CD4-positive, alpha-beta T cell treated with Interleukin-17A for 4 hours (primary cell): ENCODE measurements around the gene CCDC82.

ENCODE experiments used
- DNase-seq: peaks from one replicate; pipeline ENCODE4 v3.0.0-alpha.2; 2020; ENCODE audit warnings: mixed read lengths

CCDC82 gene

DNA sequence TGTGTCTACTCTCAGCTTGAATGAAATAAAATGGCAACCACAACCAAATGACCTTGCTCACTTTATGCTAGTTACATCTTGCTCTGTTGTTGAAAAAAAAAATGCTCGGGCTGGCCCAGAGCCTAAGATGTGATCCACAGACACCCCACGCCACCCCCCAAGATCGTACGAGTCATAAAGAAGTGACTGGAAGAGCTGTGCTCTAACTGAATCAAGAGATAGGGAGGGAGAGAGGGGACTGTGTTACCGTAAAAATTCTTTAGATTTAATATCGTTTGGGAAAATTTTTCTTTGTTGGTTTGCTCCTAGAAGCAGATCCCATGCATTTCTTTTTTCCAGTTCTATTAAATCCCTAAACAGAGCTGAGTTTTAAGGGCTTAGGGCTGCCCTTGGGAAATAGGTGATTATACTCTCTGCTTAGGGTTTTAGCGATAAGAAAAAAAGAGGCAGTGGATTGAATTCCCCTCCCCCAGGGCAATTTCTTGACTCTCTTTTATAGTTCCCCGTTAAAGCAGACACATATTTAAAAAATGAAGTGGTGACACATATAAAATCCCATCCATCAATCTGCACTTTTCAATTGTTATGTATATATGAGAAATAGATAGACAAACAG lies 61.2 kb downstream of the CCDC82 start:
- DNase-seq = peak; percentile 19

DNA sequence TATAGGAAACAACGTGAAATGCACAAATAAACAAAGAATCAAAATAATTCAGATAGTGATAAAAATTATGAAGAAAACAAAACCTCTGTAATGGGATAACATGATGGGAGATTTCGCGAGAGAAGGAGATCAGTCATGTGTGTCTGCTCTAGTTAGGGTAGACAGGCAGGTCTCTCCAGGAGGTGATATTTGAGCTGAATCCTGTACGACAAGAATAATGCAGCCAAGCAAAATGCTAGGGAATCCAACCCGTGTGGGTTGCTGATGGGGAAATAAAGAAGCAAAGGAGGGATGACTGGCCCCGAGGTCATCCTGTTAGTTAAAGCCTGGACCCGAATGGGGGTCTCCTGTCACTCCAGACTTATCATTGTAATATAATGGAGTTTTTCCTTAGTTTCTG lies 62.8 kb downstream of the CCDC82 start:
- DNase-seq = no peak

DNA sequence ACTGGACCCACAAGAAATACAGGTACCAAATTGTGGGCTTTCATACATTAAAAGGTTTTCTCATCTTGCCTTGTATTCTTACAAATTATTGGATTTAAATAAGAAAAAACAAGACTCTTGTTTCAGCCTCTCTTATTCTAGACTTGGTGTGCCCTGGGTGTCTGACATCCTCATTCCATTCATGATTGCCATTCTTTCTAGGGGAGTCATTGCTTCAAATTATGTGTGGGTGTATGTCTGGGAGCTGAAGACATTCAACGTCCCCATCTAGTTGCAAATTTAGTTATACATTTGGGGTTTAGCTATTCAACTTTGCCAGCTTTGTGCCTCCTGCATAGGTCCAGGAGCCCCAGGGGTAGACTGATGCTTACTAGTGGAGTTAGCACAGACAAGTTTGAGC lies 64.8 kb downstream of the CCDC82 start:
- DNase-seq = no peak

DNA sequence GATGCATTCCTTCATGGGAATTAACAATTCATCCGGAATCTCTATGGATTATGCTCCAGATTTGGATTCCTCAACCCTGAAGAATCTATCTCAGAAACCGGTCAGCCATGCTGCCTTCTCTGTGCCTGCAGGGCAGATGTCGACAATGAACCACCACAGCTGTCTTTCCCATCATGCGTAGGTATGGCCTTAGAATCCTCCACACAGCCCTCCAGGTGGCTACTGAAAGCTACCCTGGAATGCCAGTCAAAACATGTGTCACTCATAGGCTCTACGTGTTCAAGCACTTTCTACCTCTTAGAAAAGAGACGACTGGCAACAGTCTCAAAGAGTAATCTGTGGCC lies 66.1 kb downstream of the CCDC82 start:
- no peak for DNase-seq

DNA sequence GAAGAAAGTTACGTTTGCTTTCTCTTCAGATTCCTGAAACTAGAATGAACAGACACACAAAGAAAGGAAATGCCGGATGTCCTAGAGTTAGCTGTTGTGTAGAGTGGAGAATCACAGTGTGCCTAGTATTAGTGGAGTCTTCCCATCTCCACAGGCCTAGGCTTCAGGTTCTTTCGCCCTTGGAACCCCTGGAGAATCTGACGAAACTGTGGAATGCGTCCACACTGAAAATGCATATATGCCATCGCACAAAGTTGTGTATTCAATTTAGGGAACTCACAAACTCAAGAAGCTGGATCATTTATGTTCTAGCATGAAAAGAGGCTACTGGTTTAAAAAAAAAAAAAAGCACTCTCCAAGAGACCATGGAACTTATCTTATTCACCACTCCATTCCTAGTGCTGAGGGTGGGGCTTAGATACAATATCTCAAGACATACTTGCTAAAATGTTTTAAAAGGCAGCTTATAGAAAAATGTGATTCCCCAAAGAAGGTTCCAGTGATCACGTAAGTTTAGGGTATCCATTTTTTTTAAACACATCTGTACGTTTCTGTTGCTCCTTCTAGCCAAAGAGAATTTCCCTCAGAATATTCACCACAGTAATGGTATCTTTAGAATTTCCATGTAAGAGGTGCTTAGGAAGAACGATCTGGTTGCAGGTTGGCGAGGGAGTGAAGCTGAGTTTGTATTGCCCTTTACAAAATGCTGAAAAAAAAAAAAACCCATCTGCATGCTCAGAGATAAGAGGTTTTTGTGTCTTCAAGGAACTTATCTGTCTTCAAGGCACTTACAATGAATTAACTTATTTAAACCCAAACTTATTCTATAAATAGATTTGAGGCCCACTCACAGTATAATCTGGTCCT lies 66.7 kb downstream of the CCDC82 start:
- DNase-seq = no peak

DNA sequence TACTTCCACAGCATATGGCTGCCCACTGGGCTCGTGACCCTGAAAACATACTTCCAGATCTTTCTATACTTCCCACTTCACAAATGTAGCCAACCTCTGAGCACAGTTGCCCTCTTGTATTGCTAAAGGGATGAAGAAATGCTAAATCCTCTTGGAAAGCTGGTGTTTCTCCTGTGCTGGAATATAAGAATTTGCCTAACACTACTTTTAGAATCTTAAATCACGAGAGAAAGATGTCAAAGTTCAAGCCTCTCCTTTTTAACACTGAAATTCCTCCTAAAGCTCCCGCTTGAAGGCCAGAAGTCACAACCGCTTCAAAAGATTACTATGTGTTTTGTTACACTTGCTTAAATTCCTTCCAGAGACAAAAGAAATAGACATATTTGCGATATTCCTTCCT lies 68.6 kb downstream of the CCDC82 start:
- no peak for DNase-seq

DNA sequence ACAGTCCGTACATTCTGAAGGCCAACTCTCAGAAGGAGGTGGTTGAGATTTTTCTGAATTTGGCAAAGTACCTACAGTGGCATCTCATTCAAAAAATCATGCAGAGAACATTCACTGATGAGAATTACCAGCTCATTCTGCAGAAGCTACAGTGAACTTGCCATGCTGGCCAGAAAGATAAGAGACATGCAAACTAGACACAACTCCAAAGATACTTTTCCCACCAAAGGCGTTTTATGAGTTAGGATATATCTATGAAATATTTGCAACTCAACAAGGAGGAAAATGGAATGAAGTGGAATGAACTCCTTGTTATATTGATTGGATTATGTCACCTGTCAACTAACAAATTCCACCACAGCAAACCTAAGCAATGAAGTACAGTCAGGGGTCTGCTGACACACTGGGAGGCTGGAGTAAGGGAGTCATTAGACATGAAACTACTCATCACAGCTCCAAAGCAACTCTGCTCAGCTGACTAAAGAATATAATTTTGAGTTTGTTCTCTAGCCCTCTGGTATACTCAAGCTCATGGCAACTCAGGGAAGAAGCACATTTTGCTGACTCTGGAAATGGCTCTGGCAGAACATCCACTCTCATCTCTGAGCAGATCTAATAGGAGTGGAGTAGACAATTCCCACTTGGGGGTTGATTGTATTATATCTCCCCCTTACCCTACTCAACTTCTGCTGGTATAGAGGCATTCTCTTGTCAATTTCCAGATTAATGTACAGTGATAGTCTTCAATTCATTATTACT lies 69.6 kb downstream of the CCDC82 start:
- DNase-seq = no peak

DNA sequence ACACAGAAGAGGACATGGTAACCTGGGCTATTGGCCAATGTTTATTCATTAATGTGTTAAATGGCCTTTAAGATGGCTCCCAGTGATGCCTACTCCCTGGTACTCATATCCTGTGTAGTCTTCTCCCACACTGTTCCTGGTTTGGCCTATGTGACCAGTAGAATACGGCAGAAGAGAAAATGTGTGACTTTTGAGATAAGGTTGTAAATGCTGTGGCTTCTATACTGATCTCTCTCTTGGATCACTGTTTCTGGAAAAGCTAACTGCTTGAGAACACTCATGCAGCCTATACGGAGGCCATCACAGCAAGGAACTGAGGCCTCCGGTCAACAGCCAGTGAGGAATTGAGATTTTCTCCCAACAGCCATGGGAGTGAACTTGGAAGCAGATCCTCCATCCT lies 70.9 kb downstream of the CCDC82 start:
- DNase-seq = no peak

DNA sequence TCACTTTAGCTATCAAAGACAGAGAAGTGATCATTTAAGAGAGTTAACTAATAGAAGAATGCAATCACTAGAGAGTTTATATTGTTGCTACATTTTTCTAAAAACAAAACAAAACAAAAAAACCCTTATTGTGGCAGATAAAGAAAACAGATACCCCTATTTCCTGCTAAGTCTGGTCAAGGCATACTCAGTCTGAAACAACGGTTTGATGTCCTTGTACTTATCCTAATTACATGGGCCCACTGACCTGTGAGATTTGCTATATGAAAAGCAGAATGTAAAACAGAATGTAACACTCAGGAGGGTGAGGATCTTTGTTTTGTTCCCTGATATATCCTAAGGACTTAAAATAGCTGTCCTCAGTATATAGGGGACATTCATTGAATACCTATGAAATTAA lies 71.3 kb downstream of the CCDC82 start:
- no peak for DNase-seq

DNA sequence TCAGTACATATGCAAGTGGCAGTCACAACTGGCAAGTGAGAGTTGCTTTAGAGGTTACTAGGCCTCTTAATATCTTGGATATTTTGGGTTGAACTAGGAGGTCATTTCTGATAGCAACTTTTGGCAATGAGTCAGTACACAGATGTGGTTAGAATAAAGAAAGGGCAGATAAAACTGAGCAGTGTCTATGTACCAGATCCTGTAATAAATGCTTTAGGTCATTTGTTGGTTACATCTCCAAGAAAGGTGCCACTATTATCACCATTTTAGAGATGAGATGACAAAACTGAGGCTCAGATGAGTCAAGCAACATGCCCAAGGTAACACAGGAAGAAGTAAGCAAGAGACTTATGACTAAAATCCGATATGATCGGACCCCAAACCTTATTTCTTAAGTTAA lies 71.7 kb downstream of the CCDC82 start:
- DNase-seq = no peak

DNA sequence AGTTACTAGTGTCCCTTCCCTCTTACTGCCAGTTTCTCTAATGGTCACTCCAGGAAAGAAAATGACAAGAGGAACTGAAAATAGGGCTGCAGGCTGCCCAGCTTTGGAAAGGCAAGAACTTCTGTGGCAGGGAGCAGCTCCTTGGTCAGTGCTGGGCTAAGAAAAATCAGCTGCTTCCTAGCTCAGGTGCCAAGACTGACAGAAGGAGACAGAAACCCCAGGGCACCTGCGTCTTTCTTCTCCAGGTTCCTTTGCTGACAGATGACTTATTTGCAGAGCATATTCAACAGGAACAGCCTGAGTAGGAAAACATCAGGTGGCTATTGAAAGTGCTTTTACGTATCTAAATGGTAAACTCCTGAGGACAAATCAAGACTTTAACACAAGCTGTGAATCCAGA lies 72.1 kb downstream of the CCDC82 start:
- DNase-seq = no peak

DNA sequence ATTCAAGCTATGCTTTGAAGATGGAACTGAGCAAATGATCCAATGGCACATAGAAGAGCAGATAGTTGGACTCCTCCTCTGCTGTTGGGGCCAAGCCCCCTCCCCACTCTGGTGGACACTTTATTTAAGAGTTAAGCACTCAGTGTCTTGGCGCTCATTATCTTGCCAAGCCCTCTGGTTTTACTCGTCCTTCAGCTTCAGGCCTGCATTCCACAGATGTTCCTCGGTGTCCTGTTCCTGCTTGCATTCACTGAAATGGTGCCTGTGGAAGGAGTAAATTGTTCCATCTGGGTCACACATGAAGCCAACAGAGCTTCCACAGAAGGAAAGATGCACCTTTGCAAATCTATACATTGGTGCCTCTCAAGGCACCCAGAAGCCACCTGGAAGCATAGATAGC lies 72.8 kb downstream of the CCDC82 start:
- no peak for DNase-seq

DNA sequence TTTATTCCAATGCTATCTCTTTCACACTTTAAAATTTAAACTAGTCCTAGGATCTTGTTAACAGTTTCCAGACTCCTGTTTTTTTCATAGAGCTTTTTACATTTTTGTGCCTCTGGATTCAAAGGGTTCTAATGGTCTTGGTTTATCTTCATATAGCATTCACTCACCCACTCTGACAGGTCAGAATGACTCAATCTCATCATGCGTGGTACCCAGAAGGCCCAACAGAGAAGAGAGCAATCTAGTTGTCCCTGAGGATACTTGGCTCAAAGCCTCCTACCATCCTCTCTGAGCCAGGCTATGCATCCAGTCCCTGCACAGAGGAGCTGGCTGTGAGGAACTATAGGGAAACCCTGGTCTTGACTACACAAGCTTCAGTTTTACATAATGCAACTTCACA lies 74.2 kb downstream of the CCDC82 start:
- DNase-seq = no peak

DNA sequence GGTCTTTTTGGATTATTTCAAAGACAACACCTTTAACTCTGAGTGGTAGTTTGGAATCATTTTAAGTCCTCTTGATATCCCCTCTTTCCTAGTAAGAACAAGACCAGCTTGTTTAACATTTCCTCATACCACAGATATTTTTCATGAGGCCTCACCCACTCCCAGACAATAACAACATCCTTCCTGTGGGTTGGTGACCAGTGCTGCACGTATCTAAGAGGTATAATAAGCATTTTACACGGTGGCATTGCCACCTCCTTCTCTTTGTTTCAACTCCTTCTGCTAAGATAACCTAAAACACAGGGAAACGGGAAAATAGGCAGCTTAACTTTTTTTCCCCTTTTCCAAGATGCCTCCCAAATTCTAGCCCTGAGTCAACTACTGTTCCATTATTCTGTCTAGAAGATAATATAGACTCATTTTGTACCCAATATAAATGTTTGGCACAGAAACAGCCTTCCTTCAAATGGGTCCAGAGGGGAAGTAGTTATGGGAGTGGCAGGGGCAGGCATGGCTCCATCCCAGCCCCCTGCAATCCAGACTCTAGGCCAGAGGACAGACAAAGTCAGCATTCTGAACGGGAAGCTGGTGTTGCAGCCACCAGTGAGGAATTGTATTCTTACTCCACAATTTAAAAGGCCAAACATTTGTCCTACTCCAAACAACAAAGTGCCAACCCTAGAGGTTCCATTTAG lies 75.2 kb downstream of the CCDC82 start:
- peak; percentile 19 for DNase-seq

DNA sequence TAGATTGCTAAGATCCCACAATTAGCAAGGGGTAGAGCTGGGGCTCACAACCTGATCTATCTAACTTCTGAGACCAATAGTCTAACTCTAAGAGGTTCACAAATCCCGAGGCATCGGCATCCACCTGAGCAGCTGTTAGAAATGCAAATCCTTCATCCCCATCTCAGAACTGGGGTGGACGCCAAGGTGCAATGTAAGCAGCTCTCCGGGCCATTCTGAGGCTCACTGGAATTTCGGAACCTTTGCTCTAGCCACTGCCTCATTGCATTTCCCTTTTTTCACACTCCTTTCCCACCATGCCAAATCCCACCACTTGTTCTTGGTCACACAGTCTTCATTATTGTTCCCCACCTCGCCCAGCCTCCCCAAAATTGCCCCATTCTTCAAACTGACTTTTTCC lies 76.5 kb downstream of the CCDC82 start:
- DNase-seq = no peak

DNA sequence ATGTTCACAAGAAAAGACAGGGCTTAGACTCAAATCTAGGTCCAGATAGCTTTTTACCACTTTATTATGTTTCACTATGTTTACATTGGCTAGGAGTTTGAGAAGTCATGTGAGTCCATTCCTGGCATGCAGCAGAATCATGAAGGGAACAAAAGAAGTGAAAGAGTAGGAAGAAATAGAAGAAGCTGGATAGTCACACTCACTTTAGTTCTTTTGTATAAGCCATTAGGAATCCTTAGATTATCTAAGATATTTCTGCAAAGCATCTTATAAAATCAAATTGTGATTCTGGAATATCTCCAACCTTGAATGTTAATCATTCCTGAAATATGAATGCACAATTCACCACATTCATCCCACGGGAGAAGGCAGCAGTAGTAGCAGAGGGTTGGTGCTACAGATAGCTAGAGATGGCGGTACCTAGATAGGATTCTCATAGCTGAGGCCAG lies 78.6 kb downstream of the CCDC82 start:
- DNase-seq = no peak

DNA sequence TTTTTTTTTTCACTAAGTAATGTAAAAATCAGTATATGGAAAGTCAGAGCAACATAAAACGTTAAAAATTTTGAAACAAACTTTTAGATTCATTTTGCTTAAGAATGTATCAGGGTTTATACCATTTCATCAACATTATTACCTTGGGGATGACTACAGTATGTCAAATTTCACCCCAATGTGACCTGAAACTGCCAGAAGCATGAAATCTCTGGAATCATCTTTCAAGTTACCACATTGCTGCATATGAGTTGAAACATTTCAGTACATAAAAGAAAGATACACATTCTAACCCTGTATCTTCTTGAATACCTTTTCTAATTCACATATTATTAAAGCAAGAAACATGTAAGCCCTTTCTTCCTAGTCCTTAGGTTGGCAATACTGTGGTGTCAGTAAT lies 79.5 kb downstream of the CCDC82 start:
- no peak for DNase-seq

DNA sequence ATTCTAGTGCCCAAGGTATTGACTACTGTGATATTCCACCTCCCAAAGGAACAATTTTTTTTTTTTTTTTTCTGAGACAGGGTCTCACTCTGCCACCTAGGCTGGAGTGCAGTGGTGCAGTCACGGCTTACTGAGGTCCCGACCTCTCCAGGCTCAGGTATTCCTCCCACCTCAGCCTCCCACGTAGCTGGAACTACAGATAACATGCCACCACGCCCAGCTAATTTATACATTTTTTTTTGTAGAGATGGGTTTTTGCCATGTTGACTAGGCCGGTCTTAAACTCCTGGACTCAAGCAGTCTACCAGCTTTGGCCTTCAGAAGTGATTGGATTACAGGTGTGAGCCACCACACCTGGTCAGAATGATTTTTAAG lies 80.1 kb downstream of the CCDC82 start:
- no peak for DNase-seq

DNA sequence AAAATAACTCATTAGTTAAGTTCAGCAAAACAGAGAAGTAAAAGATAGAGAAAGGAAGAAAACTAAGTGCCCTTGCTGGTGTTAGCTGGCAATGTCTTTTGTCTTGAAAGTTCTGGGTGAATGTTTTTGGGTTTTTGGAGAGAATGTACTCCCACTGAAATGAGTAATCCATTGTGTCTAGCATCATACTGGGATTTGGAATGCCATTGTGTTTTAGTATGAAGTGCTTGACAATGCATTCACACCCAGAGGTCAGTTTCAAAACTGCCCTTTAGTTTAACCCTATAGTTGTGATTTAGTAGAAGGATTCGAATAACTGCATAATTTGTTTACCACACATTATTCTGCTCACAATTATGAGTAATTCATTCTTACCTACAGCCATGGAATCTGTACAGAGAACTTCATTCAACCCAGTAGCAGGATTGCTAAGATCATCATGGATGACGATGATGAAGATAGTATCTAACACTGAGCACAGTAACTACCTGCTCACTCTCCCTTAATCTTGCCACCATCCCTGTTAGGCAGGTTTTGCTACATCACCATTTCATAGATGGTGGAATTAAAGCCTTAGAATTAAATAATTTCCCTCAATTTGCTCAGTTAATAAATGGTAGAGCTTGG lies 80.6 kb downstream of the CCDC82 start:
- DNase-seq = no peak

DNA sequence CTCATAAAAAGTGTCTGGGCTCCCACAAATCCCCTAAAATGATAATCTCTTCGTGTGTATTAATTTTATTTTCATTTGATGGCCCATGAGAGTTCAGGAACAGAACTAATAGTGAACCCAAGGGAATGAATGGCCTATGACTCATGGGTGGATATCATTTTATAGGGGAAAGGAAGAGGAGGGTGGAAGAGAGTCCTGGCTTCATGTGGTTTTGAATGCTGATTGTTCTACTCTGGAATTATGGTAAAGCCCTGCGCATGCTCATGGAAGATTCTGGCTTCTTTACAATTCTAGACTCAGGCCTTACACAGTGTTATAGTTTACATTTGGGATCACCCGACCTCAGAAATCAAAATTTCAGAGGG lies 82.0 kb downstream of the CCDC82 start:
- no peak for DNase-seq

DNA sequence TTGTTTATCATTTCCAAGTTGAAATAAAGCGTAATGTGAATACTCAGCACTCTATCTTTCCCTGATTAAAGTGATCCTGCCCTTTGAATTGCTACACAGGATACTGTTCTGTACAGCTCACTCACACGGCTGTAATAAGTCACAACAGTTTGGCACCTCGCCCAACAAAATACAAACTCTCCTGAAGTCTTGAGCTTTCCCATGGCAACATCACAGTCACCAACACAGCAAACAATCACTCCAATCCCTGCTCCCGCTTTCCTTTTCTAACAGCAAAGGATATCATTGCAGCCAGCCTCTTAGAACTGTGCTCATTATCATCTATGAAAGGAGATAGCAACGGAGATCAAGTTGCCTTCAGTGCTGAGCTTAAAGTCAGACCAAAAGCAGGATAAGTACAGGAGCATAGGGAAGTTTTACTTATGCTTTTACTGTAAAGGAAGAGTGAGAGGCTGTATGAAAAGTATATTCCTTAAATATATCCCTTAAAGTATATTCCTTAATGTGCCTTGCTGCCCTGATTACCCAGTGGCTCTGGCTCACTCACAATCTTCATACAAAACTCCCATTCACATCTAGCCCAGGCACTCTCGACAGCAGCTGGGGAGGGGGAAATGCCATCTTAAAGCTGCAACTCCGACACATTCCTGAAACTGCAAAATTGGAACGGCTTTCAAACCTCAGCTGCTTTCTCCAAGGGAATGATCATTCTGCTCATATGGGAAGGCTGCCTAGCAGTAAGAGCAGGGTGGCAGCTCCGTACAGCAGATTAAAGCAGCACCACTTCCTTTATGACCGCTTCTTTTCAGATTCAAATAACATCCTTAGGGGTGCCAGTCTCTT lies 82.6 kb downstream of the CCDC82 start:
- DNase-seq = peak; percentile 54

DNA sequence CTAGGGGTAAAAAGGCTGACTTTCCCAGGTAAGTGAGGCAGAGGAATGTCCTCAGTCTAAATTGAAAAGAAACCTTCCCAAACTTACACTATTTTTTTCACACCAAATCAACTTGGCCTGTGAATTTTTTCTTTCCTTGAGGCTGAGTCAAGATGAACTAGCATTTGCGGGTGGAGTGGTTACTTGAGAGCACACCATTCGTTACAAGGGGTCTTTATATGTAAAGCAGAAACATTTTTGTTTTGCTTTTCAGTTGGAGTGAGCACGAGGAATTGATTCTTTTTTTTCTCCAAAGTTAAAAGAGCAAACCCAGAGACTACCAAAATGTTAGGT lies 83.1 kb downstream of the CCDC82 start:
- DNase-seq = no peak
